ENCODE data around the gene ADSL.

Gene ADSL

GRCh38 chr22:40414838-40415505 lies 68.7 kb downstream of the ADSL start:
- DNase-seq (ENCODE audit: low read depth), result no peak
- no peak for TF ChIP-seq CTCF (IDR thresholded peaks at IDR 0.05; ENCODE audit: insufficient read depth, low read depth, low read length, missing control alignments)
- no peak overlapping the region for H3K4me3 ChIP-seq (ENCODE audit: low read length)

- TF ChIP-seq CTCF (IDR thresholded peaks at IDR 0.05; ENCODE audit: insufficient read depth, low read depth, low read length, missing control alignments), result no peak
- no peak for DNase-seq (ENCODE audit: low read depth)
These were observed 69.4 kb downstream of the ADSL start for GRCh38 chr22:40415531-40416266.

GRCh38 chr22:40416267-40416570 lies 69.9 kb downstream of the ADSL start:
- TF ChIP-seq CTCF (IDR thresholded peaks at IDR 0.05; ENCODE audit: insufficient read depth, low read depth, low read length, missing control alignments), result no peak
- H3K4me3 ChIP-seq (ENCODE audit: low read length), result no peak overlapping the region
- DNase-seq (ENCODE audit: low read depth), result no peak

More at GRCh38 chr22:40415531-40416266, 69.4 kb downstream of the ADSL start:
- H3K4me3 ChIP-seq (ENCODE audit: low read length), result no peak overlapping the region

GRCh38 chr22:40416636-40417035 lies 70.3 kb downstream of the ADSL start:
- TF ChIP-seq CTCF (IDR thresholded peaks at IDR 0.05; ENCODE audit: insufficient read depth, low read depth, low read length, missing control alignments), result no peak
- DNase-seq (ENCODE audit: low read depth), result no peak
- no peak overlapping the region for H3K4me3 ChIP-seq (ENCODE audit: low read length)

- H3K4me3 ChIP-seq (ENCODE audit: low read length), result no peak overlapping the region
- DNase-seq (ENCODE audit: low read depth), result no peak
- TF ChIP-seq CTCF (IDR thresholded peaks at IDR 0.05; ENCODE audit: insufficient read depth, low read depth, low read length, missing control alignments), result no peak
These were observed 70.7 kb downstream of the ADSL start for GRCh38 chr22:40417041-40417440.

- no peak for DNase-seq (ENCODE audit: low read depth)
- TF ChIP-seq CTCF (IDR thresholded peaks at IDR 0.05; ENCODE audit: insufficient read depth, low read depth, low read length, missing control alignments), result no peak
These were observed 71.6 kb downstream of the ADSL start for GRCh38 chr22:40417881-40418280.

More at GRCh38 chr22:40417881-40418280, 71.6 kb downstream of the ADSL start:
- no peak overlapping the region for H3K4me3 ChIP-seq (ENCODE audit: low read length)

Measured in epithelial cell of esophagus (primary cell).